COLO668 (cell line): ENCODE measurements around the gene CSPG4.
"Not testable (repeated sequence)": the region's sequence is repeated elsewhere in the genome, so short reads cannot be mapped to it uniquely, and the experiment has no call there.

ENCODE experiments used
- DNase-seq: peaks from one replicate; lab custom pipeline; 2025; ENCODE audit not compliant: unreplicated experiment; lab: John Stamatoyannopoulos, UW

The CSPG4 gene

GRCh38 chr15:75649848-75650247, 62.8 kb downstream of the CSPG4 start:
- no peak for DNase-seq

- no peak for DNase-seq
Measured at GRCh38 chr15:75649045-75649761, 63.4 kb downstream of the CSPG4 start.

- DNase-seq, result peak; percentile 41
Measured at GRCh38 chr15:75648156-75649000, 64.3 kb downstream of the CSPG4 start.

GRCh38 chr15:75647370-75648155, 65.1 kb downstream of the CSPG4 start, which contains the start of gene SNX33:
TSS of gene SNX33 (plus strand) at chr15:75647912. CDS start at chr15:75649103, 1,191 bp downstream.
- peak; percentile 80 for DNase-seq

GRCh38 chr15:75646944-75647364, 65.7 kb downstream of the CSPG4 start:
- DNase-seq, result peak; percentile 55

- no peak for DNase-seq
Measured at GRCh38 chr15:75646112-75646943, 66.3 kb downstream of the CSPG4 start.

- no peak for DNase-seq
Measured at GRCh38 chr15:75644376-75644775, 68.3 kb downstream of the CSPG4 start.

- peak; percentile 20 for DNase-seq
Measured at GRCh38 chr15:75641603-75642002, 71.0 kb downstream of the CSPG4 start.

- no peak for DNase-seq
Measured at GRCh38 chr15:75641179-75641503, 71.5 kb downstream of the CSPG4 start.

GRCh38 chr15:75640483-75641178, 72.0 kb downstream of the CSPG4 start:
- DNase-seq, result peak; percentile 79

- peak; percentile 97 for DNase-seq
Measured at GRCh38 chr15:75639709-75640482, 72.8 kb downstream of the CSPG4 start, which contains the start of gene IMP3. TSS of gene IMP3 (minus strand) at chr15:75640224. CDS start at chr15:75640168, 56 bp downstream.

GRCh38 chr15:75639191-75639708, 73.4 kb downstream of the CSPG4 start:
- no peak for DNase-seq

GRCh38 chr15:75637245-75638009, 75.2 kb downstream of the CSPG4 start:
- no peak for DNase-seq

- DNase-seq, result no peak
Measured at GRCh38 chr15:75636026-75636425, 76.6 kb downstream of the CSPG4 start.

- not testable (repeated sequence) for DNase-seq
Measured at GRCh38 chr15:75633922-75634321, 78.7 kb downstream of the CSPG4 start.

GRCh38 chr15:75631935-75632334, 80.7 kb downstream of the CSPG4 start:
- no peak for DNase-seq

GRCh38 chr15:75625542-75626347, 86.9 kb downstream of the CSPG4 start, which contains the start of gene SNUPN:
TSS of gene SNUPN (minus strand) at chr15:75625725. CDS start at chr15:75621051, 4,674 bp downstream.
- peak; percentile 94 for DNase-seq
